Measurements from ENCODE around the gene PLD4.
A peak's percentile ranks its signal among the peaks of the same experiment; 100 is the strongest.
"Not testable (repeated sequence)": the region's sequence is repeated elsewhere in the genome, so short reads cannot be mapped to it uniquely, and the experiment has no call there.

PLD4 gene

GRCh38 chr14:104881369-104881979 lies 43.2 kb upstream of the PLD4 start:
- H3K36me3 ChIP-seq (ENCODE audit: control insufficient read depth, insufficient read depth, low read length), result peaks cover 37% of the 10 kb centered on the region
- peaks cover 13% of the 10 kb centered on the region for H3K4me1 ChIP-seq (ENCODE audit: control insufficient read depth, insufficient read depth, low read length)
- H3K4me3 ChIP-seq (ENCODE audit: low read depth, low read length), result no peak overlapping the region
- no peak overlapping the region for H3K27ac ChIP-seq (ENCODE audit: low read depth, low read length)
- H3K9ac ChIP-seq (ENCODE audit: low read length), result no peak overlapping the region
- H3K9me3 ChIP-seq (ENCODE audit: control insufficient read depth, insufficient read depth, low read depth, low read length), result no peaks in the 10 kb centered on the region
- H3K27me3 ChIP-seq (ENCODE audit: control insufficient read depth, insufficient read depth, low read length), result no peaks in the 10 kb centered on the region

GRCh38 chr14:104882325-104882973 lies 42.2 kb upstream of the PLD4 start:
- Histone ChIP-seq H3K9ac (ENCODE audit: low read length) (no peak overlapping the region), H3K36me3 (ENCODE audit: control insufficient read depth, insufficient read depth, low read length) (peaks cover 47% of the 10 kb centered on the region), H3K9me3 (ENCODE audit: control insufficient read depth, insufficient read depth, low read depth, low read length) (no peaks in the 10 kb centered on the region), H3K4me1 (ENCODE audit: control insufficient read depth, insufficient read depth, low read length) (peaks cover 11% of the 10 kb centered on the region), H3K27ac (ENCODE audit: low read depth, low read length) (no peak overlapping the region), H3K4me3 (ENCODE audit: low read depth, low read length) (no peak overlapping the region), H3K27me3 (ENCODE audit: control insufficient read depth, insufficient read depth, low read length) (no peaks in the 10 kb centered on the region)

- Histone ChIP-seq H3K9ac (ENCODE audit: low read length) (no peak overlapping the region), H3K27me3 (ENCODE audit: control insufficient read depth, insufficient read depth, low read length) (no peaks in the 10 kb centered on the region), H3K27ac (ENCODE audit: low read depth, low read length) (no peak overlapping the region), H3K36me3 (ENCODE audit: control insufficient read depth, insufficient read depth, low read length) (peaks cover 49% of the 10 kb centered on the region), H3K4me3 (ENCODE audit: low read depth, low read length) (no peak overlapping the region), H3K4me1 (ENCODE audit: control insufficient read depth, insufficient read depth, low read length) (peaks cover 11% of the 10 kb centered on the region), H3K9me3 (ENCODE audit: control insufficient read depth, insufficient read depth, low read depth, low read length) (no peaks in the 10 kb centered on the region)
Observed at GRCh38 chr14:104882991-104883660, 41.6 kb upstream of the PLD4 start.

- Histone ChIP-seq H3K36me3 (ENCODE audit: control insufficient read depth, insufficient read depth, low read length) (peaks cover 47% of the 10 kb centered on the region), H3K27ac (ENCODE audit: low read depth, low read length) (no peak overlapping the region), H3K4me3 (ENCODE audit: low read depth, low read length) (no peak overlapping the region), H3K27me3 (ENCODE audit: control insufficient read depth, insufficient read depth, low read length) (no peaks in the 10 kb centered on the region), H3K9me3 (ENCODE audit: control insufficient read depth, insufficient read depth, low read depth, low read length) (no peaks in the 10 kb centered on the region), H3K9ac (ENCODE audit: low read length) (no peak overlapping the region), H3K4me1 (ENCODE audit: control insufficient read depth, insufficient read depth, low read length) (peaks cover 11% of the 10 kb centered on the region)
Observed at GRCh38 chr14:104883681-104884361, 40.9 kb upstream of the PLD4 start.

GRCh38 chr14:104884381-104884780 lies 40.3 kb upstream of the PLD4 start:
- H3K4me3 ChIP-seq (ENCODE audit: low read depth, low read length); H3K9ac ChIP-seq (ENCODE audit: low read length); H3K27me3 ChIP-seq (ENCODE audit: control insufficient read depth, insufficient read depth, low read length); H3K27ac ChIP-seq (ENCODE audit: low read depth, low read length); H3K9me3 ChIP-seq (ENCODE audit: control insufficient read depth, insufficient read depth, low read depth, low read length): not testable (repeated sequence)
- H3K36me3 ChIP-seq (ENCODE audit: control insufficient read depth, insufficient read depth, low read length), result peaks cover 47% of the 10 kb centered on the region
- peaks cover 11% of the 10 kb centered on the region for H3K4me1 ChIP-seq (ENCODE audit: control insufficient read depth, insufficient read depth, low read length)

- Histone ChIP-seq H3K9ac (ENCODE audit: low read length) (no peak overlapping the region), H3K27ac (ENCODE audit: low read depth, low read length) (peak overlapping the region; percentile 21; the same call in 1 of the 2 replicates), H3K4me1 (ENCODE audit: control insufficient read depth, insufficient read depth, low read length) (peaks cover 11% of the 10 kb centered on the region), H3K9me3 (ENCODE audit: control insufficient read depth, insufficient read depth, low read depth, low read length) (no peaks in the 10 kb centered on the region), H3K36me3 (ENCODE audit: control insufficient read depth, insufficient read depth, low read length) (peaks cover 41% of the 10 kb centered on the region), H3K27me3 (ENCODE audit: control insufficient read depth, insufficient read depth, low read length) (no peaks in the 10 kb centered on the region), H3K4me3 (ENCODE audit: low read depth, low read length) (no peak overlapping the region)
Observed at GRCh38 chr14:104885031-104885972, 39.4 kb upstream of the PLD4 start.

GRCh38 chr14:104885973-104886689 lies 38.5 kb upstream of the PLD4 start:
- Histone ChIP-seq H3K27ac (ENCODE audit: low read depth, low read length) (peak overlapping the region; percentile 21; the same call in 1 of the 2 replicates), H3K36me3 (ENCODE audit: control insufficient read depth, insufficient read depth, low read length) (peaks cover 35% of the 10 kb centered on the region), H3K9me3 (ENCODE audit: control insufficient read depth, insufficient read depth, low read depth, low read length) (no peaks in the 10 kb centered on the region), H3K9ac (ENCODE audit: low read length) (no peak overlapping the region), H3K27me3 (ENCODE audit: control insufficient read depth, insufficient read depth, low read length) (no peaks in the 10 kb centered on the region), H3K4me1 (ENCODE audit: control insufficient read depth, insufficient read depth, low read length) (peaks cover 11% of the 10 kb centered on the region), H3K4me3 (ENCODE audit: low read depth, low read length) (no peak overlapping the region)

GRCh38 chr14:104886690-104887622 lies 37.7 kb upstream of the PLD4 start:
- H3K9ac ChIP-seq (ENCODE audit: low read length), result no peak overlapping the region
- H3K4me1 ChIP-seq (ENCODE audit: control insufficient read depth, insufficient read depth, low read length), result peaks cover 8% of the 10 kb centered on the region
- no peaks in the 10 kb centered on the region for H3K27me3 ChIP-seq (ENCODE audit: control insufficient read depth, insufficient read depth, low read length)
- H3K36me3 ChIP-seq (ENCODE audit: control insufficient read depth, insufficient read depth, low read length), result peaks cover 35% of the 10 kb centered on the region
- no peaks in the 10 kb centered on the region for H3K9me3 ChIP-seq (ENCODE audit: control insufficient read depth, insufficient read depth, low read depth, low read length)
- 0 out of 2 replicates have a peak overlapping the region, but pooled peaks have one; percentile 6 for H3K27ac ChIP-seq (ENCODE audit: low read depth, low read length)
- H3K4me3 ChIP-seq (ENCODE audit: low read depth, low read length), result no peak overlapping the region

GRCh38 chr14:104887623-104888488 lies 36.8 kb upstream of the PLD4 start:
- no peaks in the 10 kb centered on the region for H3K27me3 ChIP-seq (ENCODE audit: control insufficient read depth, insufficient read depth, low read length)
- H3K27ac ChIP-seq (ENCODE audit: low read depth, low read length), result no peak overlapping the region
- no peaks in the 10 kb centered on the region for H3K9me3 ChIP-seq (ENCODE audit: control insufficient read depth, insufficient read depth, low read depth, low read length)
- H3K36me3 ChIP-seq (ENCODE audit: control insufficient read depth, insufficient read depth, low read length), result peaks cover 35% of the 10 kb centered on the region
- no peak overlapping the region for H3K9ac ChIP-seq (ENCODE audit: low read length)
- H3K4me3 ChIP-seq (ENCODE audit: low read depth, low read length), result no peak overlapping the region
- H3K4me1 ChIP-seq (ENCODE audit: control insufficient read depth, insufficient read depth, low read length), result 0 out of 2 replicates have a peak, but pooled peaks cover 5% of the 10 kb centered on the region
